A549 (cell line): ENCODE data around the gene LRCH1. TPM values are rescaled to one million over a fixed set of nuclear protein-coding genes. Genes with fewer than 3 reads are reported as not detected.

ENCODE experiments used
- ATAC-seq, 2 experiments: fragments of 200-7000 bp in 1 of 2; fragments of >200 bp in 1 of 2; cut with Nextera tagmentation in 1 of 2; cut with Tn5 transposase in 1 of 2; 3 replicates each; pipeline versions ENCODE4 v1.8.0 to v1.9.1; 2018 to 2020; ENCODE audit warnings: mild to moderate bottlenecking in 1 of 2, moderate library complexity in 1 of 2
- CTCF ChIA-PET: fragments of 300-600 bp; sonication (Branson Sonifier 250); formaldehyde crosslinking; extraction: SDS; loops from one replicate; lab custom pipeline; 2021; ENCODE audit warnings: antibody characterized with exemption, inconsistent platforms; lab: Yijun Ruan, JAX
- POLR2A ChIA-PET: fragments of 350-600 bp; formaldehyde crosslinking; extraction: SDS; loops from one replicate; lab custom pipeline; 2021; ENCODE audit warnings: antibody characterized with exemption, inconsistent platforms; lab: Yijun Ruan, JAX
- DNase-seq, 2 experiments: peaks; one replicate each; pipeline versions ENCODE4 v3.0.0 to v3.0.0-alpha.2; 2011 to 2016; ENCODE audit warnings: low read depth in 1 of 2, low spot score in 1 of 2
- FAIRE-seq: peaks from 2 replicates; lab custom pipeline; 2011; peaks lifted over from hg19 to GRCh38; lab: Jason Lieb, UNC
- H3K27ac ChIP-seq, 2 experiments: fragments of >200 bp; sonication (Bioruptor Twin); formaldehyde crosslinking; 3 replicates each; pipeline ENCODE4 v1.5.1; 2016 to 2017
- H3K4me1 ChIP-seq: fragments of >200 bp; sonication (Bioruptor Twin); formaldehyde crosslinking; 3 replicates; pipeline ENCODE4 v1.6.1; 2016
- H3K4me2 ChIP-seq: fragments of >200 bp; sonication (Bioruptor Twin); formaldehyde crosslinking; 3 replicates; pipeline ENCODE4 v1.6.1; 2016
- H3K4me3 ChIP-seq: fragments of >200 bp; sonication (Bioruptor Twin); formaldehyde crosslinking; 3 replicates; pipeline ENCODE4 v1.5.1; 2016
- H3K9me3 ChIP-seq: fragments of >200 bp; sonication (Bioruptor Twin); formaldehyde crosslinking; 3 replicates; pipeline ENCODE4 v1.6.1; 2016
- CBX8 ChIP-seq: fragments of 200-600 bp; sonication (generic); IDR thresholded peaks from 2 replicates; pipeline ENCODE4 v1.6.1; 2016
- CHD4 ChIP-seq: fragments of 200-600 bp; sonication (generic); IDR thresholded peaks from 2 replicates; pipeline ENCODE4 v1.6.1; 2016; ENCODE audit warnings: antibody characterized with exemption, mild to moderate bottlenecking, borderline replicate concordance
- ELK1 ChIP-seq: fragments of 150-350 bp; IDR thresholded peaks from 2 replicates; pipeline ENCODE4 v1.6.1; 2014; ENCODE audit warnings: low read depth, mild to moderate bottlenecking, low read length
- ESRRA ChIP-seq: fragments of 150-350 bp; IDR thresholded peaks from 2 replicates; pipeline ENCODE4 v1.6.1; 2014; ENCODE audit warnings: mild to moderate bottlenecking, low read length, borderline replicate concordance
- FOSB ChIP-seq: fragments of 250-450 bp; sonication (Bioruptor Pico); IDR thresholded peaks from 2 replicates; pipeline ENCODE4 v1.5.0; 2020; ENCODE audit warnings: mild to moderate bottlenecking, moderate library complexity
- FOXS1 ChIP-seq: fragments of 250-450 bp; sonication (Bioruptor Pico); IDR thresholded peaks from 2 replicates; pipeline ENCODE4 v1.5.0; 2020; ENCODE audit warnings: mild to moderate bottlenecking, moderate library complexity
- HDAC2 ChIP-seq: fragments of 200-600 bp; sonication (generic); IDR thresholded peaks from 2 replicates; pipeline ENCODE4 v1.6.1; 2016
- HOXB13 ChIP-seq: fragments of 250-450 bp; sonication (Bioruptor Pico); IDR thresholded peaks from 2 replicates; pipeline ENCODE4 v1.5.0; 2020; ENCODE audit warnings: low read depth, mild to moderate bottlenecking, moderate library complexity
- HOXB5 ChIP-seq: fragments of 250-450 bp; sonication (Bioruptor Pico); IDR thresholded peaks from 2 replicates; pipeline ENCODE4 v1.5.0; 2020; ENCODE audit warnings: mild to moderate bottlenecking, moderate library complexity
- JUN ChIP-seq, 2 experiments: fragments of >200 bp; sonication (Bioruptor Twin); formaldehyde crosslinking; IDR thresholded peaks; 2 replicates in 1 of 2; 3 replicates in 1 of 2; pipeline ENCODE4 v1.6.1; 2016 to 2017
- KDM5A ChIP-seq: fragments of 200-600 bp; sonication (generic); IDR thresholded peaks from 2 replicates; pipeline ENCODE4 v1.6.1; 2016; ENCODE audit warnings: antibody characterized with exemption, mild to moderate bottlenecking
- NPAS2 ChIP-seq: fragments of 250-450 bp; sonication (Bioruptor Pico); IDR thresholded peaks from 2 replicates; pipeline ENCODE4 v1.8.0; 2022; ENCODE audit warnings: mild to moderate bottlenecking, moderate library complexity, borderline replicate concordance
- RNF2 ChIP-seq: fragments of 200-600 bp; sonication (generic); IDR thresholded peaks from 2 replicates; pipeline ENCODE4 v1.6.1; 2016; ENCODE audit warnings: low read depth, mild to moderate bottlenecking, antibody characterized with exemption, moderate library complexity, borderline replicate concordance
- TFCP2L1 ChIP-seq: fragments of 250-450 bp; sonication (Bioruptor Pico); IDR thresholded peaks from 2 replicates; pipeline ENCODE4 v1.5.0; 2021; ENCODE audit warnings: mild to moderate bottlenecking
- USF2 ChIP-seq: fragments of 450-650 bp; IDR thresholded peaks from 2 replicates; pipeline ENCODE4 v1.6.1; 2014; ENCODE audit warnings: antibody characterized with exemption
- WGBS: methylation state at CpG from one replicate; pipeline ENCODE4 v1.1.6; 2017; ENCODE audit errors: missing lambda C conversion rate; 5-methylcytosine and 5-hydroxymethylcytosine counted together
- polyA plus RNA-seq, 4 experiments: library from polyadenylated mRNA; depleted of rRNA in 3 of 4; stranded (reverse); fragments of >200 nt; fragmentation: RNase III in 1 of 4; extraction: RNeasy Plus Mini Kit Qiagen cat#74134 plus additional on column Dnase treatment in 1 of 4; gene quantifications; 2 replicates in 3 of 4; 3 replicates in 1 of 4; pipeline ENCODE4 v1.2.3, GENCODE V29; 2011 to 2017
- TF ChIP-seq, protein P1 (sequence below): fragments of >200 bp; sonication (Bioruptor Twin); formaldehyde crosslinking; IDR thresholded peaks from 3 replicates; pipeline ENCODE4 v1.5.1; 2016
- TF ChIP-seq, protein P2 (sequence below): fragments of 250-450 bp; sonication (Bioruptor Pico); IDR thresholded peaks from 2 replicates; pipeline ENCODE4 v1.5.0; 2021; ENCODE audit warnings: mild to moderate bottlenecking, moderate library complexity, borderline replicate concordance

LRCH1 gene
- polyA plus RNA-seq, 2 of the 4 experiments (the other 2 are of a cell fraction): 8.5 to 16.4 TPM

DNA sequence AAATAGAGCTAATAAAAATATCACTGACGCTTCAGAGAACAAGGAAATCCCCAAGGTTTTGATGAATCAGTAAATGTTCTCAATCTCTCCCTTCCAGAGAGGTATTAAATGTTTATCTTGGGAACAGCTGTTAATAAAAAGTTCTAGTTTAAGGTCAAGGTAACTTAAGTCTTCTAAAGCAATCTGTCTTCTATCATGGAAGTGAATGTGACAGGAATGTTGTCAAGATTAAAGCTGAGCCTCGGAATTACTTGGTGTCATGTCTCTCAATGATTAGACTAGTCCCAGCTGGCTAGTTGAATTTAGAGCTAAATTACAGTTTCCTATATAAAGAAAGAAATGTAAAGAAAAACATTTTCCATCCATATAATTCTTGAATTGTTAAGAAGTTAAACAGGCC lies 220.6 kb downstream of the LRCH1 start:
- WGBS: 89% methylated on average over 2 of the region's 2 CpGs
- Histone ChIP-seq H3K4me3 (no peak overlapping the region), H3K27ac (no peak overlapping the region), H3K9me3 (no peaks in the 10 kb centered on the region), H3K4me1 (no peaks in the 10 kb centered on the region), H3K4me2 (no peak overlapping the region)
- ChIA-PET CTCF (no interaction called here), POLR2A (no interaction called here)
- no peak for ATAC-seq
- TF ChIP-seq HOXB5 (CRISPR knock-in tag) (no peak), ELK1 (no peak)
- FAIRE-seq: no peak
- DNase-seq: no peak

DNA sequence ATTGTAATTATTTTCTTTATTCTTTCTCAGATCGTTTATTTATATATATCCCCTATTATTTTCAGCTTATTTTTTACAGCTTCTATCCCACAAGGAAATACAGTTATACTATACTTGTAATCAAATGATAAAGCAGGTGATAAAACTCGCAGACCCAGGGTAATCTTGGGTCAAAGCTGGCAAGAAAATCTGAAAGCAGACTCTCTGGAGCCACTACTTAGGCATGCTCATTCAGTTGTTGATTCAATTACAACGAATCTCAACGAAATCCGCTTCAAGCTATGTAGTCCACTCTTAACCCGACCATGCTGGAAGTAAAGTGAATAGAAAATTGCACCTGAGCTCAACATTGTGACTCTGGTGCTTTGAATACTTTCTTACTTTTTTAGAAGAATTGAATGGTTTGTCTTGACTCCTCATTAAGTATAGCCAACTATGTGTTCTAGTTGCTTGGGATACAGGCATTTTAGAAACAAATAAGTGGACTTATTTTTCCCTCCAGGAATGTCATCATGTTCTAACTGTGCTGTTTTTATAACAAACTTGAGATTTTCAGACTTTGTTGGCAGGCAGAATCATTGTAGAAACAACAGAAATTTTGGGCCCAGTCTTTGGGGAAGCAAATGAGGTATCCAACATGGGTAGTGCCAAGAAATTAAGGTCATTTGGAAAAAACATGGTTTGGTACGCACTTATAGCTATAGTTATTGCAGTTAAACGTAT lies 222.6 kb downstream of the LRCH1 start:
- POLR2A ChIA-PET: no interaction called here
- no peak for FAIRE-seq

More for the DNA sequence above, 222.6 kb downstream of the LRCH1 start:
- ATAC-seq: no peak
- Histone ChIP-seq H3K4me2 (no peak overlapping the region), H3K27ac (no peak overlapping the region), H3K4me1 (no peaks in the 10 kb centered on the region), H3K4me3 (no peak overlapping the region), H3K9me3 (no peaks in the 10 kb centered on the region)
- no peak for DNase-seq
- CTCF ChIA-PET: no interaction called here
- TF ChIP-seq NPAS2 (CRISPR knock-in tag): no peak
- no peak for TF ChIP-seq RNF2
- TF ChIP-seq USF2: no peak
- TF ChIP-seq HOXB13: no peak
- no peak for TF ChIP-seq TFCP2L1 (CRISPR knock-in tag)
- no peak for TF ChIP-seq ELK1
- TF ChIP-seq JUN (IDR thresholded peaks at IDR 0.05): no peak
- TF ChIP-seq CBX8: no peak
- TF ChIP-seq, protein P1, sequence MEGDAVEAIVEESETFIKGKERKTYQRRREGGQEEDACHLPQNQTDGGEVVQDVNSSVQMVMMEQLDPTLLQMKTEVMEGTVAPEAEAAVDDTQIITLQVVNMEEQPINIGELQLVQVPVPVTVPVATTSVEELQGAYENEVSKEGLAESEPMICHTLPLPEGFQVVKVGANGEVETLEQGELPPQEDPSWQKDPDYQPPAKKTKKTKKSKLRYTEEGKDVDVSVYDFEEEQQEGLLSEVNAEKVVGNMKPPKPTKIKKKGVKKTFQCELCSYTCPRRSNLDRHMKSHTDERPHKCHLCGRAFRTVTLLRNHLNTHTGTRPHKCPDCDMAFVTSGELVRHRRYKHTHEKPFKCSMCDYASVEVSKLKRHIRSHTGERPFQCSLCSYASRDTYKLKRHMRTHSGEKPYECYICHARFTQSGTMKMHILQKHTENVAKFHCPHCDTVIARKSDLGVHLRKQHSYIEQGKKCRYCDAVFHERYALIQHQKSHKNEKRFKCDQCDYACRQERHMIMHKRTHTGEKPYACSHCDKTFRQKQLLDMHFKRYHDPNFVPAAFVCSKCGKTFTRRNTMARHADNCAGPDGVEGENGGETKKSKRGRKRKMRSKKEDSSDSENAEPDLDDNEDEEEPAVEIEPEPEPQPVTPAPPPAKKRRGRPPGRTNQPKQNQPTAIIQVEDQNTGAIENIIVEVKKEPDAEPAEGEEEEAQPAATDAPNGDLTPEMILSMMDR: no peak
- TF ChIP-seq ESRRA: no peak
- TF ChIP-seq, protein P2, sequence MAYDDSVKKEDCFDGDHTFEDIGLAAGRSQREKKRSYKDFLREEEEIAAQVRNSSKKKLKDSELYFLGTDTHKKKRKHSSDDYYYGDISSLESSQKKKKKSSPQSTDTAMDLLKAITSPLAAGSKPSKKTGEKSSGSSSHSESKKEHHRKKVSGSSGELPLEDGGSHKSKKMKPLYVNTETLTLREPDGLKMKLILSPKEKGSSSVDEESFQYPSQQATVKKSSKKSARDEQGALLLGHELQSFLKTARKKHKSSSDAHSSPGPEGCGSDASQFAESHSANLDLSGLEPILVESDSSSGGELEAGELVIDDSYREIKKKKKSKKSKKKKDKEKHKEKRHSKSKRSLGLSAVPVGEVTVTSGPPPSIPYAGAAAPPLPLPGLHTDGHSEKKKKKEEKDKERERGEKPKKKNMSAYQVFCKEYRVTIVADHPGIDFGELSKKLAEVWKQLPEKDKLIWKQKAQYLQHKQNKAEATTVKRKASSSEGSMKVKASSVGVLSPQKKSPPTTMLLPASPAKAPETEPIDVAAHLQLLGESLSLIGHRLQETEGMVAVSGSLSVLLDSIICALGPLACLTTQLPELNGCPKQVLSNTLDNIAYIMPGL (CRISPR knock-in tag): no peak
- no peak for TF ChIP-seq CHD4
- TF ChIP-seq HOXB5 (CRISPR knock-in tag): no peak
- TF ChIP-seq FOSB: no peak
- no peak for TF ChIP-seq KDM5A
- no peak for TF ChIP-seq HDAC2
- no peak for TF ChIP-seq FOXS1 (CRISPR knock-in tag)
- WGBS: 94% methylated on average over 8 of the region's 8 CpGs
